Right lobe of liver (tissue), 6 donors: ENCODE results near the gene ACSF3. TPM values are rescaled to one million over a fixed set of nuclear protein-coding genes. Genes with fewer than 3 reads are reported as not detected.

ENCODE experiments used
- ATAC-seq, 4 donors: fragments of 200-7000 bp; cut with Tn5 transposase; one replicate each; pipeline ENCODE4 v1.9.1; 2020; ENCODE audit warnings: mild to moderate bottlenecking in 4 of 4, moderate library complexity in 4 of 4
- DNase-seq, 3 donors: peaks; one replicate each; pipeline ENCODE4 v3.0.0-alpha.2; 2020
- H3K27ac ChIP-seq, 3 donors: fragments of 200-600 bp; one replicate each; pipeline ENCODE4 v1.8.0; 2022
- H3K27me3 ChIP-seq, 2 donors: fragments of 200-600 bp; one replicate each; pipeline ENCODE4 v1.8.0; 2022
- H3K36me3 ChIP-seq, 4 donors: fragments of 200-600 bp; sonication (generic) in 1 of 4; one replicate each; pipeline versions ENCODE4 v1.5.1 to v1.8.0; 2017 to 2022; ENCODE audit warnings: control low read depth in 1 of 4
- H3K4me1 ChIP-seq, 4 donors: fragments of 200-600 bp; sonication (generic) in 1 of 4; one replicate each; pipeline versions ENCODE4 v1.5.1 to v1.8.0; 2017 to 2022; ENCODE audit warnings: control low read depth in 1 of 4
- H3K4me3 ChIP-seq, 3 donors: fragments of 200-600 bp; one replicate each; pipeline ENCODE4 v1.8.0; 2022
- H3K9me3 ChIP-seq, 4 donors: fragments of 200-600 bp; sonication (generic) in 1 of 4; one replicate each; pipeline versions ENCODE4 v1.5.1 to v1.8.0; 2017 to 2022; ENCODE audit warnings: control low read depth in 1 of 4
- CTCF ChIP-seq, 4 donors: fragments of 200-600 bp in 3 of 4; fragments of 450-650 bp in 1 of 4; IDR thresholded peaks; one replicate each; pipeline versions ENCODE4 v1.5.1 to v1.8.0; 2016 to 2022; ENCODE audit warnings: antibody characterized with exemption in 4 of 4, mild to moderate bottlenecking in 2 of 4
- POLR2A ChIP-seq: fragments of 450-650 bp; IDR thresholded peaks from one replicate; pipeline ENCODE4 v1.6.1; 2017; ENCODE audit warnings: antibody characterized with exemption, mild to moderate bottlenecking
- WGBS: methylation state at CpG from one replicate; pipeline ENCODE4 v1.1.6; 2018; ENCODE audit warnings: low coverage, low lambda C conversion rate; ENCODE audit not compliant: insufficient coverage; ENCODE audit errors: missing lambda C conversion rate; 5-methylcytosine and 5-hydroxymethylcytosine counted together
- intact Hi-C, 2 donors: fragments of 100-400 bp; cut with DNase I; formaldehyde crosslinking; loops; one replicate each; pipeline versions ENCODE4 v1.11.2 to v1.14.1; 2022
- total RNA-seq, 6 experiments: library from RNA; depleted of rRNA in 2 of 6; stranded (reverse); fragments of >200 nt in 2 of 6; fragmentation: NEBNext Ultra II Directional in 3 of 6; extraction: Animal tissue kit (Norgen Biotek cat#: 25700) in 3 of 6; gene quantifications; one replicate each; pipeline versions ENCODE4 v1.1.0 to v1.2.4, GENCODE V29; 2016 to 2023
- donor health status: DM: no; HTN: yes; CAD: no.
- donor health status: DM: no; HTN: no; CAD: no.
- donor health status: DM: no; HTN: no; CAD: no.
- donor health status: DM: no; HTN: yes; CAD: no.
- donor health status: DM: no; HTN: yes; CAD: no.

The ACSF3 gene
- total RNA-seq, 6 experiments from 2014 or later = 20.2 to 33.6 (median 29.4) TPM

- DNase-seq (peak in 2 of 3 donors; percentile 13 to 47), ATAC-seq (no peak)
- TF ChIP-seq CTCF (IDR thresholded peaks at IDR 0.05) (no peak), POLR2A (no peak)
- no CpG with 5 or more reads among the region's 14 CpGs for WGBS
- intact Hi-C loops = no loop called here
- no peaks in the 10 kb centered on the region for H3K4me1 ChIP-seq
- H3K27ac ChIP-seq = no peak overlapping the region
- H3K9me3 ChIP-seq = no peaks in the 10 kb centered on the region
- H3K27me3 ChIP-seq = no peaks in the 10 kb centered on the region
- H3K36me3 ChIP-seq = no peaks in the 10 kb centered on the region
- H3K4me3 ChIP-seq = no peak overlapping the region
Observed at GRCh38 chr16:89120281-89120680, 26.6 kb downstream of the ACSF3 start.

GRCh38 chr16:89120921-89121351, 27.3 kb downstream of the ACSF3 start:
- peak in 2 of 3 donors; percentile 9 to 37 for DNase-seq
- TF ChIP-seq POLR2A (no peak), CTCF (IDR thresholded peaks at IDR 0.05) (no peak)
- H3K27ac ChIP-seq = no peak overlapping the region
- ATAC-seq = no peak
- no peaks in the 10 kb centered on the region for H3K9me3 ChIP-seq
- no peaks in the 10 kb centered on the region for H3K4me1 ChIP-seq
- H3K4me3 ChIP-seq = no peak overlapping the region
- 100% methylated on average over 1 of the region's 15 CpGs for WGBS
- intact Hi-C loops = no loop called here
- no peaks in the 10 kb centered on the region for H3K36me3 ChIP-seq
- no peaks in the 10 kb centered on the region for H3K27me3 ChIP-seq

- Histone ChIP-seq H3K27ac (no peak overlapping the region), H3K9me3 (no peaks in the 10 kb centered on the region), H3K4me1 (no peaks in the 10 kb centered on the region), H3K36me3 (no peaks in the 10 kb centered on the region), H3K4me3 (no peak overlapping the region), H3K27me3 (no peaks in the 10 kb centered on the region)
- no peak for ATAC-seq
- TF ChIP-seq POLR2A = no peak
- no peak for TF ChIP-seq CTCF (IDR thresholded peaks at IDR 0.05)
- 89% methylated on average over 5 of the region's 24 CpGs for WGBS
- peak in 2 of 3 donors; percentile 16 to 28 for DNase-seq
- intact Hi-C loops = no loop called here
Observed at GRCh38 chr16:89121691-89122321, 28.2 kb downstream of the ACSF3 start.

GRCh38 chr16:89122322-89122851, 28.7 kb downstream of the ACSF3 start:
- H3K27ac ChIP-seq = no peak overlapping the region
- H3K36me3 ChIP-seq = no peaks in the 10 kb centered on the region

More at GRCh38 chr16:89122322-89122851, 28.7 kb downstream of the ACSF3 start:
- peak in 2 of 3 donors; percentile 17 to 46 for DNase-seq
- TF ChIP-seq POLR2A = no peak
- no peak for TF ChIP-seq CTCF (IDR thresholded peaks at IDR 0.05)
- no peaks in the 10 kb centered on the region for H3K27me3 ChIP-seq
- ATAC-seq = no peak
- H3K4me3 ChIP-seq = no peak overlapping the region
- no peaks in the 10 kb centered on the region for H3K4me1 ChIP-seq
- no peaks in the 10 kb centered on the region for H3K9me3 ChIP-seq
- 69% methylated on average over 9 of the region's 11 CpGs for WGBS
- intact Hi-C loops = no loop called here
